ENCODE results near the gene USPL1. TPM values are rescaled to one million over a fixed set of nuclear protein-coding genes. Genes with fewer than 3 reads are reported as not detected.

The USPL1 gene
- polyA plus RNA-seq, 1 donor (not counting 4 experiments of a cell fraction or from before 2014, with no cell fraction given) = 12.3 TPM

DNA sequence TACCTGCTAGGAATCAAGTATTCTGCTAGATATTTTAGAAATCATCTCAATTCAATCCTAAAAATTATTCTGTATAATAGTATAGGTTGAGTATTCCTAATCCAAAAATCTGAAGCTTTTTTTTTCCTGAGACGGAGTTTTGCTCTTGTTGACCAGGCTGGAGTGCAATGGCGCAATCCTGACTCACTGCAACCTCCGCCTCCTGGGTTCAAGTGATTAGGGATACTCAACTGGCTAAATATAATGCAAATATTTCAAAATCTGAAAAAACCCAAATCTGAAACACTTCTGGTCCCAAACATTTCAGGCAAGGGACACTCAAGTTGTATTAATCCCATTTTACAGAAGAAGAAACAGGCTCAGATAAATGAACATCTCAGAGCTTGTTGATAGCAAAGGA is 17.2 kb upstream of the USPL1 start:
- Histone ChIP-seq H3K9me3 (ENCODE audit: control insufficient read depth, low read depth, low read length) (no peaks in the 10 kb centered on the region), H3K4me1 (ENCODE audit: control insufficient read depth, extremely low read depth, insufficient read depth, low read length) (no peaks in the 10 kb centered on the region), H3K36me3 (ENCODE audit: control insufficient read depth in 2 of 2, extremely low read depth in 1 of 2, insufficient read depth in 2 of 2, low read length in 2 of 2) (no peaks in the 10 kb centered on the region), H2AFZ (ENCODE audit: control insufficient read depth, low read length) (no peak overlapping the region), H3K27me3 (ENCODE audit: control insufficient read depth, extremely low read depth, insufficient read depth, low read length) (no peaks in the 10 kb centered on the region), H3K4me3 (ENCODE audit: control insufficient read depth in 2 of 3, extremely low read depth in 1 of 3, insufficient read depth in 2 of 3, low read depth in 1 of 3, low read length in 3 of 3) (no peak overlapping the region), H3K9me1 (ENCODE audit: control insufficient read depth, extremely low read depth, insufficient read depth, low read length) (no peaks in the 10 kb centered on the region), H3K27ac (ENCODE audit: control insufficient read depth, insufficient read depth, low read length) (no peak overlapping the region), H3K4me2 (ENCODE audit: control insufficient read depth, extremely low read depth, insufficient read depth, low read depth, low read length) (no peak overlapping the region), H4K20me1 (ENCODE audit: control insufficient read depth, extremely low read depth, insufficient read depth, low read length) (no peaks in the 10 kb centered on the region), H3K9ac (ENCODE audit: control insufficient read depth, extremely low read depth, insufficient read depth, low read length) (no peak overlapping the region), H3K79me2 (ENCODE audit: control insufficient read depth, insufficient read depth, low read length) (no peaks in the 10 kb centered on the region)
- no peak for FAIRE-seq
- DNase-seq (ENCODE audit: low read depth, low spot score) = no peak
- dilution Hi-C loops (cut with MboI; ENCODE audit: extremely low pct_ligation_motif_present, low sequenced_read_pairs) = no loop called here
- TF ChIP-seq CTCF (optimal IDR thresholded peaks at IDR 0.05 in 1 of 3, IDR thresholded peaks at IDR 0.05 in 1 of 3, conservative IDR thresholded peaks at IDR 0.05 in 1 of 3; ENCODE audit: extremely low read depth in 1 of 3, insufficient read depth in 2 of 3, low read length in 3 of 3) (no peak), EZH2 (IDR thresholded peaks at IDR 0.05; ENCODE audit: low read length) (no peak)

DNA sequence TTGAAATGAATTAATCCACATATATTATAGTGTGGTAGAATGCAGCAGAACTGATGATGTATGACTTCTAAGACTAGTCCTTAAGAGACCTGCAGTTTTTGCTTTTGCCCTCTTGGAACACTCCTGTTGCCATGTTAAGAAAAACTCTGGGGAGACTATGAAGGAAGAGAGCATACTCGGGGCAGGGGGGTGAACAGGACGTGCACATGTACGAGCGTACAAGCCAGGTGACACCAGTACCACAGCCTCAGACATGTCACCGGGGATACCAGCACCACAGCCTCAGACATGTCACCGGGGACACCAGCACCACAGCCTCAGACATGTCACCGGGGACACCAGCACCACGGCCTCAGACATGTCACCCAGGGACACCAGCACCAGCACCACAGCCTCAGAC is 15.9 kb upstream of the USPL1 start:
- H4K20me1 ChIP-seq (ENCODE audit: control insufficient read depth, extremely low read depth, insufficient read depth, low read length) = no peaks in the 10 kb centered on the region
- H3K36me3 ChIP-seq (ENCODE audit: control insufficient read depth in 2 of 2, extremely low read depth in 1 of 2, insufficient read depth in 2 of 2, low read length in 2 of 2) = no peaks in the 10 kb centered on the region
- H3K4me3 ChIP-seq (ENCODE audit: control insufficient read depth in 2 of 3, extremely low read depth in 1 of 3, insufficient read depth in 2 of 3, low read depth in 1 of 3, low read length in 3 of 3) = no peak overlapping the region
- H3K9me3 ChIP-seq (ENCODE audit: control insufficient read depth, low read depth, low read length) = no peaks in the 10 kb centered on the region
- H3K4me1 ChIP-seq (ENCODE audit: control insufficient read depth, extremely low read depth, insufficient read depth, low read length) = no peaks in the 10 kb centered on the region
- no peak overlapping the region for H2AFZ ChIP-seq (ENCODE audit: control insufficient read depth, low read length)
- no peak overlapping the region for H3K27ac ChIP-seq (ENCODE audit: control insufficient read depth, insufficient read depth, low read length)
- dilution Hi-C loops (cut with MboI; ENCODE audit: extremely low pct_ligation_motif_present, low sequenced_read_pairs) = no loop called here
- no peak for DNase-seq (ENCODE audit: low read depth, low spot score)
- H3K9me1 ChIP-seq (ENCODE audit: control insufficient read depth, extremely low read depth, insufficient read depth, low read length) = no peaks in the 10 kb centered on the region
- TF ChIP-seq EZH2 (IDR thresholded peaks at IDR 0.05; ENCODE audit: low read length) = no peak
- no peak for TF ChIP-seq CTCF (optimal IDR thresholded peaks at IDR 0.05 in 1 of 3, IDR thresholded peaks at IDR 0.05 in 1 of 3, conservative IDR thresholded peaks at IDR 0.05 in 1 of 3; ENCODE audit: extremely low read depth in 1 of 3, insufficient read depth in 2 of 3, low read length in 3 of 3)
- no peaks in the 10 kb centered on the region for H3K27me3 ChIP-seq (ENCODE audit: control insufficient read depth, extremely low read depth, insufficient read depth, low read length)
- H3K4me2 ChIP-seq (ENCODE audit: control insufficient read depth, extremely low read depth, insufficient read depth, low read depth, low read length) = no peak overlapping the region
- H3K79me2 ChIP-seq (ENCODE audit: control insufficient read depth, insufficient read depth, low read length) = no peaks in the 10 kb centered on the region
- no peak for FAIRE-seq
- no peak overlapping the region for H3K9ac ChIP-seq (ENCODE audit: control insufficient read depth, extremely low read depth, insufficient read depth, low read length)

Measured in keratinocyte (primary cell).